ENCODE measurements around the gene MRPL17. TPM values are rescaled to one million over a fixed set of nuclear protein-coding genes. Genes with fewer than 3 reads are reported as not detected.

The MRPL17 gene
- total RNA-seq, 2 donors from 2014 or later, result 69.1 to 70.1 TPM

GRCh38 chr11:6642957-6643356 is 40.2 kb downstream of the MRPL17 start:
- Mint-ChIP-seq H3K36me3 (no peaks in the 10 kb centered on the region), H3K9me3 (no peaks in the 10 kb centered on the region), H3K27me3 (no peaks in the 10 kb centered on the region), H3K4me3 (no peak overlapping the region), H3K27ac (no peak overlapping the region), H3K4me1 (ENCODE audit: low read depth in 2 of 2) (no peaks in the 10 kb centered on the region)
- ATAC-seq, result no peak
- no peak for DNase-seq (ENCODE audit: low spot score)

DNA sequence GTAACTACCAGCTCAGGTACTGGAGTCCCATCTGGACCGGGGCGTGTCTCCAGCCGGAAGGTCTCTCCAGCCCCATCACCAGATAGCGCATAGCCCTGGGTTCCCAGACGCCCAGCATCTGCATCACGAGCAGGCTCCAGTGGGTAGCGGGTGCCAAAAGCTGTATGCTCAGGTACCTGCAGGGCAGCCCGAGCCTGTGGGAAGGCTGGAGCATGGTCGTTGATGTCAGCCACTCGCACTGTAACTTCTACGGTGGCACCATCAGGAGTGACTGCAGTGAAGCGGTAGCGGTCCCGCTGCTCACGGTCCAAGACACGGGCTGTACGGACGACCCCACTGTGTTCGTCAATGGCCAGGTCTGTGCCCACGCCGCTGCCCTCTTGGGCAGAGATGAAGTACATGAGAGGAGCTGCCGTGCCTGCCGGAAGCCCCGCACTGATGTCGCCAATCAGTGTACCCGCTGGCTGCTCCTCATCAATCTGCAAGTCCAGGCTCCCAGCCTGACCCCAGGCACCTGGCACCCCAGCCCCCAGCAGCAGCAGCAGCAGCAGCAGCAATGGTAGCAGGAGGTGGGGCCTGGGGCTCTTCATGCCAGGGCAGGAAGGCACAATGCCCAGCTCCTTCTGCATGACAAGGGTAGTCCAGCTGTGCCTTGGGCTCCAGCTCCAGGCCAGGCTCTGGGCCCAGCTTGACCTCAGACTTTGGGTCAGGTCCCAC is 42.0 kb downstream of the MRPL17 start:
- no peaks in the 10 kb centered on the region for H3K36me3 Mint-ChIP-seq
- H3K4me3 Mint-ChIP-seq, result no peak overlapping the region
- no peak overlapping the region for H3K27ac Mint-ChIP-seq
- no peaks in the 10 kb centered on the region for H3K9me3 Mint-ChIP-seq
- H3K27me3 Mint-ChIP-seq, result no peaks in the 10 kb centered on the region
- ATAC-seq (no peak), DNase-seq (ENCODE audit: low spot score) (no peak)
- no peaks in the 10 kb centered on the region for H3K4me1 Mint-ChIP-seq (ENCODE audit: low read depth in 2 of 2)

DNA sequence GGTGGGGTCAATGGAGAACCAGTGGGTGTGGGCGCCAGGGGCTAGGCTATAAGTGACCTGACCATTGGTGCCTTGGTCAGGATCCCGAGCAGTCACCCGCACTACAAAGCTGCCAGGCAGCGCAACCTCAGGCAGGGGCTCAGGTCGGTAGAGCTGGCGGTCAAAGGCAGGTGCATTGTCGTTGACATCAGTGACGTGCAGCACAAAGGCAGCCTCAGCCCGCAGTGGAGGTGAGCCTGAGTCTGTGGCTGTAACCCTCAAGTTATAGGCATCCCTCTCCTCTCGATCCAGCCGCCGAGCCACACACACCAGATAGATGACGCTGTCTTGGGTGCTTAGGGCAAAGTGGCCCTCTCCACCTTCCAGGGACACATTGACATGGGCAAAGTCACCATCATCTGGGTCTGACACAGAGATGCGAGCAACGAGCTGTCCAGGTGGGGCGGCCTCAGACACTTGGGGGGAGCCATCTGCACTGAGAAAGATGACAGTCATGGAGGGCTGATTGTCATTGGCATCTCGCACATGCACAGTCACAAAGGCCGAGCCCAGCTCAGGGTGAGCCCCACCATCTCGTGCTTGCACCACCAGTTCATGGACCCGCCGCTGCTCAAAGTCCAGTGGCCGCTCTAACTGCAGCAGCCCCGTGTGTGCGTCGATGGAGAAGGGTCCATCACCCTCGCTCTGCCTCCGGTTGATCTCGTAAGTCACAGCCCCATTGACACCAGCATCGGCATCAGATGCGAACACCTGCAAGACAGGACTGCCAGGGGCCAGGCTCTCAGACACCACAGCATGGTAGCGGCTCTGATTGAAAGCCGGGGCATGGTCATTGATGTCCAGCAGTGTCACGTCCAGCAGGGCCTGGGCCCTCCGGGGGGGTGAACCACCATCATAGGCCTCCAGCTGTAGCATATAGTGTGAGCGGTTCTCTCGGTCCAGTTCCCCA is 42.8 kb downstream of the MRPL17 start:
- no peaks in the 10 kb centered on the region for H3K36me3 Mint-ChIP-seq
- DNase-seq (ENCODE audit: low spot score), result no peak
- ATAC-seq, result no peak
- no peaks in the 10 kb centered on the region for H3K27me3 Mint-ChIP-seq
- no peak overlapping the region for H3K27ac Mint-ChIP-seq
- H3K4me1 Mint-ChIP-seq (ENCODE audit: low read depth in 2 of 2), result no peaks in the 10 kb centered on the region
- no peak overlapping the region for H3K4me3 Mint-ChIP-seq
- H3K9me3 Mint-ChIP-seq, result no peaks in the 10 kb centered on the region

DNA sequence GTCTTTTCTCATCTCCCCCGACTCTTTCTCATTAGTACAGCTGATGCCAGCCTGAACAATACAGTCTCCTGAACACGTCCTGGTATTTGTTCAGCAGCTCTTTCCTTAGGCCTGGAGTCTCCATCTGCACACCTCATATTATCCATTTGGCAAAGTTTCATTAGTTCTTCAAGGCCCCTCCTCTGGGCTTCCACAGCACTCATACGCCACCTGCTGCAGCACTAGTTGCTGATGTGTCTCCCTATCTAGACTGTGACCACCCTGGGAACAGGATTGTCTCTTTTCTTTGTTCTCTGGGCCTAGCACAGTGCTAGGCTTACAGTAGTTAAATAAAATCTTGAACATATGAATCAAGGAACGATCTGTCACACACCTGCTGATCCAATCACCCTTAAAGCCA is 44.7 kb downstream of the MRPL17 start:
- DNase-seq (ENCODE audit: low spot score) (peak; percentile 18), ATAC-seq (no peak)
- Mint-ChIP-seq H3K4me3 (no peak overlapping the region), H3K27ac (no peak overlapping the region), H3K27me3 (no peaks in the 10 kb centered on the region), H3K4me1 (ENCODE audit: low read depth in 2 of 2) (no peaks in the 10 kb centered on the region), H3K36me3 (no peaks in the 10 kb centered on the region), H3K9me3 (no peaks in the 10 kb centered on the region)

DNA sequence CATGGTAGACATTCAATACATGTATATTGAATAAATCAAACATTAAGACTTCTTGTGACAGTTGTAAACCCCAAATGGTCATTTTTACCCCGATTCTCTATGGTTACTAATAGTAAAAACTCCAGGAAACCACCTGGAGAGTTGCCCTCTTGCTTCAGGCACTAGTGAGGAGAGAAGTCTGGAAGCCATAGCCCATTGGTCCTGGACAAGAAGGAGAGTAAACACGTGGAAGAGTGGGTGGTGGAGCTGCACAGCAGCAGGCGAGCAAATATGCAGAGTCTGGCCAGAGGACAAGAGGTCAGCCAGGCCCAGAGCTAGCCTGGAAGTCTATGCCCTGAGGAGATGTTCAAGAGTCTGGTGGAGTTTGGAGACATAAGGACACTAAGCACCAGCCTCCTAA is 45.3 kb downstream of the MRPL17 start:
- DNase-seq (ENCODE audit: low spot score) (no peak), ATAC-seq (no peak)
- Mint-ChIP-seq H3K27me3 (no peaks in the 10 kb centered on the region), H3K36me3 (no peaks in the 10 kb centered on the region), H3K9me3 (no peaks in the 10 kb centered on the region), H3K27ac (no peak overlapping the region), H3K4me1 (ENCODE audit: low read depth in 2 of 2) (no peaks in the 10 kb centered on the region), H3K4me3 (no peak overlapping the region)

GRCh38 chr11:6636480-6636879 is 46.7 kb downstream of the MRPL17 start:
- DNase-seq (ENCODE audit: low spot score), result no peak
- Mint-ChIP-seq H3K27ac (no peak overlapping the region), H3K9me3 (no peaks in the 10 kb centered on the region), H3K4me3 (no peak overlapping the region), H3K4me1 (ENCODE audit: low read depth in 2 of 2) (no peaks in the 10 kb centered on the region), H3K36me3 (no peaks in the 10 kb centered on the region), H3K27me3 (no peaks in the 10 kb centered on the region)
- ATAC-seq, result no peak

GRCh38 chr11:6635082-6635932 is 47.8 kb downstream of the MRPL17 start:
- no peak overlapping the region for H3K4me3 Mint-ChIP-seq
- H3K9me3 Mint-ChIP-seq, result no peaks in the 10 kb centered on the region
- no peaks in the 10 kb centered on the region for H3K36me3 Mint-ChIP-seq
- no peaks in the 10 kb centered on the region for H3K4me1 Mint-ChIP-seq (ENCODE audit: low read depth in 2 of 2)
- no peaks in the 10 kb centered on the region for H3K27me3 Mint-ChIP-seq
- peak in 1 of 2 donors; percentile 10 for ATAC-seq
- DNase-seq (ENCODE audit: low spot score), result no peak
- no peak overlapping the region for H3K27ac Mint-ChIP-seq

GRCh38 chr11:6634534-6634933 is 48.6 kb downstream of the MRPL17 start:
- H3K27ac Mint-ChIP-seq, result no peak overlapping the region
- H3K36me3 Mint-ChIP-seq, result no peaks in the 10 kb centered on the region
- H3K4me3 Mint-ChIP-seq, result no peak overlapping the region
- H3K4me1 Mint-ChIP-seq (ENCODE audit: low read depth in 2 of 2), result no peaks in the 10 kb centered on the region
- no peaks in the 10 kb centered on the region for H3K9me3 Mint-ChIP-seq
- DNase-seq (ENCODE audit: low spot score), result no peak
- no peaks in the 10 kb centered on the region for H3K27me3 Mint-ChIP-seq
- no peak for ATAC-seq

DNA sequence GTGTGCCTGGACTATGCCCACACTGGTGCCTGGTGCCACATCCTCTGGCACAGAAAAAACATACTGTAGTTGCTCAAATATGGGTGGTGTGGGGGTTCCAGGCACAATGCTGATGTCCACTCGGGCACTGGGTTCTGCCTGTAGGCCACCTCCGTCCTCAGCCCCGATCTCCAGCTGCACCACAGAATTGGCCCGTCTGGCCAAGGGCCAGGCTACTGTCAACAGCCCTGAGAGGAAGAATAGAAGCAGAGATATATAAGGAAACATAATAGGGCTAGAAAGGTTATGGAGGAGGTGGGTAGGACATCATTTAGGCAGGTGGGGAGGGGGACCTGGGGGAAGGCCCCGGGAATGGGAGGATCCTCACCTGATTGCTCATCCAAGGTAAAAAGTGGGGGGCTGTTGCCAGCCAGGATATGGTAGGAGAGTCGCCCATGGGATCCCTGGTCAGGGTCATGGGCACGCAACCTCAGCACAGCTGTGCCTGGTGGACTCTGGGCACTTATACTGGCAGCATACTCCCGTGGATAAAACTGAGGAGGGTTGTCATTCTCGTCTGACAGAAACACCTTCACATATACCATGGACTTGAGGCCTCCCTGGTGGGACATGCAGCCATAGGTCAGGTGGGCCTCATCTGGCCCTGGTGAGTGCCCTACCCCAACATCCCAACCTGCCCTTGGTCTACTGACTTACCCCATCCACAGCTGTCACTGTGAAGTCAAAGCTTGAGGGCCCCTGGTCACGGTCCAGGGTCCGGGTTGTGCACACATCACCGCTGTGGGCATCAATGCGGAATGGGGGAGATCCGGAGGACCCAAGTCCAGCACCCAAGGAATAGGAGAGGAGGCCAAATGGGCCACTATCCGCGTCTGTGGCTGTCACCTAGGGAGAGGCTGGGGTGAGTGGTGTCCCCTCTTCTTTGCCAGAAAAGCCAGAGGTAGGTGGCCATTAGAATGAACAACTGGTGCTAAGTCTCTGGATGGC is 49.4 kb downstream of the MRPL17 start:
- H3K4me3 Mint-ChIP-seq, result no peak overlapping the region

DNA sequence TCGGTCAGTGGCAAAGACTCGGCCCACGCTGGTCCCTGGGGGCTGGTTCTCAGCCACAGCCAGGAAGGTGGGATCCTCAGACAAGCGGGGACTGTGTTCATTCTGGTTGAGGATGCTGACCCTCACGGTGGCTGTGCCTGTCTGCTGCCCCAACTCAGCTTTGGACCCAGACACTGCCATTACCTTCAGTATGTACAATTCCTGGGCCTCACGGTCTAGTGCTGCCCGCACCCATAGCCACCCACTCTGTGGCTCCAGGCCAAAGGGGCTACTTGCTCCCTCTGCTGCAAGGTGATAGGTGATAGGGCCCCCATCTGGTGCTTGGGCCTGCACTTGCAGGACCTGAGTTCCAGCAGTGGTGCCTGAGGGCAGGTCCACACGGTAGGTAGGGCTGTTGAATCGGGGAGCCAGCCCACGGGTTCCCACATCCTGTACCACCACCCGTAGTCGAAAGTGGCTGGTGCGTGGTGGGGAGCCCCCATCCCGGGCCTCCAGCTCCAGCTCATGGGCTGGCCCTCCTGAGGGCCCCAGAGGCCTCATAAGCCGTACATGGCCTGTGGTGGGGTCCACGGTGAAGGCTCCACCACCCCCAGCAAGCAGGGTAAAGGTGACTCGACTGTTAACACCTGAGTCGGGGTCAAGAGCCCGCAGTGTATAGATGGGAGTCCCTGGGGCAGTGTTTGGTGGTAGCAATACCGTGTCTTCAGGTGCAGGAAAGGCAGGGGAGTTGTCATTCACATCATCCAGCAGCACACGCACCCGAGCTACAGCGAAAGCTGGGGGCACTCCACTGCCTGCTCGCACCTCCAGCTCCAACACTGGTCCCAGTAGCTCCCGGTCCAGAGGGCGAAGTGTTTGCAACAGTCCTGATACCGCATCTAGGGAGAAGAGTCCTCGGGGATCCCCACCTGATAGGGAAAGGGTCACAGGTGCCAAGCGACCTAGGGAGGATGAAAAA is 50.7 kb downstream of the MRPL17 start:
- Mint-ChIP-seq H3K27me3 (no peaks in the 10 kb centered on the region), H3K36me3 (no peaks in the 10 kb centered on the region), H3K9me3 (no peaks in the 10 kb centered on the region), H3K27ac (peak overlapping the region in 1 of 2 donors; percentile 35), H3K4me3 (no peak overlapping the region), H3K4me1 (ENCODE audit: low read depth in 2 of 2) (peaks cover 9 to 11% of the 10 kb centered on the region in 2 donors)
- no peak for DNase-seq (ENCODE audit: low spot score)
- ATAC-seq, result no peak

More for the DNA sequence above, 49.4 kb downstream of the MRPL17 start:
- Mint-ChIP-seq H3K36me3 (no peaks in the 10 kb centered on the region), H3K27me3 (no peaks in the 10 kb centered on the region), H3K4me1 (ENCODE audit: low read depth in 2 of 2) (no peaks in the 10 kb centered on the region), H3K27ac (peak overlapping the region in 1 of 2 donors; percentile 30), H3K9me3 (no peaks in the 10 kb centered on the region)
- ATAC-seq, result no peak
- DNase-seq (ENCODE audit: low spot score), result no peak

- Mint-ChIP-seq H3K36me3 (no peaks in the 10 kb centered on the region), H3K27me3 (no peaks in the 10 kb centered on the region), H3K4me3 (no peak overlapping the region), H3K27ac (peak overlapping the region in 1 of 2 donors; percentile 35), H3K9me3 (no peaks in the 10 kb centered on the region), H3K4me1 (ENCODE audit: low read depth in 2 of 2) (peaks cover 10 to 18% of the 10 kb centered on the region in 2 donors)
- DNase-seq (ENCODE audit: low spot score) (no peak), ATAC-seq (no peak)
Observed at GRCh38 chr11:6631361-6631890, 51.7 kb downstream of the MRPL17 start.
